ENCODE measurements around the gene LRRIQ4.

Gene LRRIQ4

GRCh38 chr3:169822540-169822939, 9.9 kb downstream of the LRRIQ4 start:
- no peak for DNase-seq (ENCODE audit: low read depth)
- no peak overlapping the region for H3K4me3 ChIP-seq (ENCODE audit: low read depth, low read length)
- TF ChIP-seq CTCF (IDR thresholded peaks at IDR 0.05; ENCODE audit: low read depth, low read length, missing control alignments) = no peak

DNA sequence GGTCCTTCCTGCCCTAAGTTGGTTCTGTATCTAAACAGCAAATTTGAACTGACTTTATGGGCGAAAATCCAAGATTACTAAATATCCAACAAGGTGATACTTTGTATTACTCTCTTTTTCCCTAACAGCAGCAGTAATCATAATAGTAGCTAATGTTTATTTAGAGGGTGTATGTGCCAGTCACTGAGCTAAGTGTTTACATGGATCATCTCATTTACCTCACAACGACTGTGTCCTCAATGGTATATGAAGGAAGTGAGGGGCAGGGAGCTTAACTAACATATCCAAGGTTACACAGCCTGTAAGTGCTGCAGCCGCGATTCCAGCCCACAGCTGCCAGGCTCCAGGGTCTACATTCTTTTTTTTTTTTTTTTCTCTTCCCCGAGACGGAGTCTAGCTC, 10.3 kb downstream of the LRRIQ4 start:
- H3K4me3 ChIP-seq (ENCODE audit: low read depth, low read length) = no peak overlapping the region
- no peak for TF ChIP-seq CTCF (IDR thresholded peaks at IDR 0.05; ENCODE audit: low read depth, low read length, missing control alignments)
- no peak for DNase-seq (ENCODE audit: low read depth)

DNA sequence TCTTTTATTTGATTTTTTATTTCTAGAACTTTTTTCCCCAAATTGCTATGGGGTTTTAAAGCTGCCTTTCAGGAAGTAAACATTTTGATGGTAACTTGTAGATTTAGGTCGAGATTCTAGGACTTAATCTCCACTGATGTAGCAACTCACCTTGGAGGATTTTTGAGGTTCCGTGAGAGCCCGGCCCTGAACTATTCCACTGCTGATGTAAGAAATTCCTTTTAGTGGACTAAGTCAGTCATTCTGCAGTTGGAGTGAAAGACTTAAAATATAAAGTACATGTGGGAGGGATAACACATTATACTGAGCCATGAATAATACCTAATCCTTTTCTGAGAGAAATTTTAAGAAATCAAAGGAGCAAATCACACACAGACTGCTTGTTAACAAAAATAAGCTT, 12.6 kb downstream of the LRRIQ4 start:
- DNase-seq (ENCODE audit: low read depth) = no peak
- no peak for TF ChIP-seq CTCF (IDR thresholded peaks at IDR 0.05; ENCODE audit: low read depth, low read length, missing control alignments)
- no peak overlapping the region for H3K4me3 ChIP-seq (ENCODE audit: low read depth, low read length)

- H3K4me3 ChIP-seq (ENCODE audit: low read depth, low read length) = no peak overlapping the region
- no peak for TF ChIP-seq CTCF (IDR thresholded peaks at IDR 0.05; ENCODE audit: low read depth, low read length, missing control alignments)
- DNase-seq (ENCODE audit: low read depth) = no peak
Measured at GRCh38 chr3:169827712-169828111, 15.0 kb downstream of the LRRIQ4 start.

DNA sequence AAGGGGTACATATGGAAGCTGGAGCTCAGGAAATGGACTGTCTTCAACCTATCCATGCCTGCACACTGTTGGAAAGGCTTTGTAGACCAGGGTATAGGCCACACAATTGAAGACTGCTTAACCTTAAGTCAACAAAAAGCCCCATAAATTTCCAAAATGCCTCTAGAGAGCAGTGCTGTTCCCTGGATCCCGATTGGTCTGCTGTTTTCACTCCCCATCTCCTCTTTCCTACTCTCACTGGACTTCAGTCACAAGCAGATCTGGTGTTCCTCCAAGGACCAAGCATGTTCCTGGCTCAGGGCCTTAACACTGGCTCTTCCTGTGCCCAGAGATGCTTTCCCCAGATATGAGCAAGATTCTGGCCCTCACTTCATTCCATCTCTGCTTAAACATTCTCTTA, 22.9 kb downstream of the LRRIQ4 start:
- no peak for TF ChIP-seq CTCF (IDR thresholded peaks at IDR 0.05; ENCODE audit: low read depth, low read length, missing control alignments)
- no peak for DNase-seq (ENCODE audit: low read depth)
- H3K4me3 ChIP-seq (ENCODE audit: low read depth, low read length) = no peak overlapping the region

- peak; percentile 53 for DNase-seq (ENCODE audit: low read depth)
Measured at GRCh38 chr3:169836078-169836941, 23.6 kb downstream of the LRRIQ4 start.

More at GRCh38 chr3:169836078-169836941, 23.6 kb downstream of the LRRIQ4 start:
- TF ChIP-seq CTCF (IDR thresholded peaks at IDR 0.05; ENCODE audit: low read depth, low read length, missing control alignments) = no peak
- H3K4me3 ChIP-seq (ENCODE audit: low read depth, low read length) = no peak overlapping the region

Measured in GM12864 (cell line).